ENCODE measurements around the gene LRRN2.

Gene LRRN2

GRCh38 chr1:204688776-204689175 lies 3.2 kb upstream of the LRRN2 start:
- DNase-seq = no peak

GRCh38 chr1:204688007-204688406 lies 2.5 kb upstream of the LRRN2 start:
- DNase-seq = no peak

DNA sequence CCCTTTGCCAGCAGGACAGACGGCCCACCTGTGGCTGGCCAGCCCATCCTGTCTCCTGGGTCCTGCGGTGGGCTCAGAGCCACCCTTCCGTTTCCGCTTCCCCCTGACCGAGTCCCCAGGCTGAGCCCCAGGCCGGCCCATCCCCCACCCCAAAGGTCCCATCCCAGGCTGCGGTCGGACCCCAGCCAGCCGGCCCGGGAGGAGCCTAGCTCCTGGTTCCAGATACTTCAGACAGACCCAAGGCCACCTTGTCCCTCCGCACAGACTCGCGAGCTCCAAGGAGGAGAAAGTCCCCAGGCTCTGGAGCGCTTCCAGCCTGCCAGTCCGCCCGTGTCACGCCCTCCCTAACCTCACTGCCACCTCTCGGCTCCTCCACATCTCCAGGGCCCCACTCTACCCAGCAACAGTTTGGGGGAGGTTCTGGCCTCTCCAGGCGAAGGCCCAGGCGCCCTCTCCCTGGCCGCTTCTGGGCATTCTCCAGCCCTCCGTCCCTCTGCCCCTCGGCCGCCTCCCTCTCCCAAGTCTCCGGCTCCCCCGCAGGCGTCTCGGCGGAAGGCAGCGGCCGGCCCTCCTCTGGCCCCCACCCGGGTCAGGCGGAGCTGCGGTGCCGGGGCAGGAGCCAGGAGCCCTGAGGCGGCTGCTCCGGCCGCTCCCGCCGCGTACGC lies 835 bp downstream of the LRRN2 start:
- no peak for DNase-seq

- no peak for DNase-seq
Observed at GRCh38 chr1:204684206-204684570, 1.4 kb downstream of the LRRN2 start.

GRCh38 chr1:204683284-204684205 lies 2.0 kb downstream of the LRRN2 start:
- DNase-seq = no peak

DNA sequence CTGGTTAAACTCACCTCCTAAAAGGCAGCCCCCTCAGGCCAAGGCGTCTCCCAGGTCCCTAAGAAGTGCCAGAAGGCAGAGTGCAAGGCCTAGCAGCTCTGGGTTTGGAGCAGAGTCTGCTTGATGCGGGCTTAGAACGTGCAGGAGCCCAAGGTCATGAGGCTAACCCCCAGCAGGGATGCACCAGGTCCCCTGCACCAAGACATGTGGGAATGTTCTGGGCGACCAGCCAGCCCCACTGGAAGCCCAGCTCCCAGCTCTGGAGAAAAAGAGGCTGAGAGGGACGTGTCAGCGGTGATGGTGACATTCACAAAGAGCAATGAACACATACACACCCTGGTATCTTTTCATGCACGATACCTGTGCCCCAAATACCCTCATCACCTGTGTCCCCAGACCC lies 5.1 kb downstream of the LRRN2 start:
- DNase-seq = no peak

- DNase-seq = no peak
Observed at GRCh38 chr1:204680051-204680450, 5.5 kb downstream of the LRRN2 start.

DNA sequence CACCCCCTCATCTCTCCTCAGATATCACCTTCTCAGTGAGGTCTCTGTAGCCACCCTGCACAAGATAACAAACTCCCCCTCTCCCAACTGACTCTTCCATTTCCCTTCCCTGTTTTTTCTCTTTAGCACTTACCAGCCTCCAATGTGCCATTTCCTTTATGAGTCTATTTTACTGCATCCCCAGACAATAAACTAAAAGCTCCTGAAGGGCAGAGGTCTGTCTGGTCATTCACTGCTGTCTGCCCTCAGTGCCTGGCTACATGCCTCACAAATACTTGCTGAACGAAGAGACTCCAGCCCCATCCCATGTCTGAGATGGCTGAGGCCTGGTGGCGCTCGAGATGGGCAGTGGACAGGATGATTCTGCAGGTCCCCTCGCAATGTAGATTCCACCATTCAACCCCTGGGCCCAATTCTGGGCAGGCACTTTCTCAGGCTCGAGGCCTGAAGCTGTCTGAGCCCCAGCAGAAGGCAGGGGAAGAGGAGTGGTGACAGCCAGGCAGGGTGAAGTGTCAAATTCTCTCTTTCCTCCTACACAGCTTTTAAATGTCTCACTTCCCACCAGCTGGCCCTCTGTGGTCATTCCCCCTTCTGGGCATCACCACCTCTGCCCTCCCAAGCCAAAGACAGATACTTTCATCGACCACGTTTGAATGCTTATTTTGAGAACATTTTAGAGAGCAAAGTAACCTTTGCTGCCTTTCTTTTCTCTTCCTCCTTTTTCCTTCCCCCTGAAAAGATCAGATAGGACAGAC lies 6.6 kb downstream of the LRRN2 start:
- no peak for DNase-seq

DNA sequence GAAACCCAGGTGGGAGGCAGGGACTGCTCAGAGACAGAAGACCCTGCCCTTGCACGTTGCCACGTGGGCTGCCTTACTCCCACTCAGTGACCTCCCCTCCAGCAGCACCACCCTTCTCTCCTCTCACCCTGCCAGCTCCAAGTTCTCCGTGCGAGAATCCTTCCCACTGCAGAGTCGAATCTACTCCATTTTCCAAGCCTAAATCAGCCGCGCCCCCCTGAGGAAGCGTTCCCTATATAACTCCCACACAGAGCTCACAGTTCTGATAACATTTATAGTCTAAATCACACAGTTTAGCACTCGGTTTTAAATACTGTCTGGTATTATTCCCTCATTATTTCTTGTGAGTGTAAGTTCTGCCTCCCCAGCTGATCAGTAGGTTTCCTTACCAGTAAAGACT lies 7.7 kb downstream of the LRRN2 start:
- DNase-seq = no peak

DNA sequence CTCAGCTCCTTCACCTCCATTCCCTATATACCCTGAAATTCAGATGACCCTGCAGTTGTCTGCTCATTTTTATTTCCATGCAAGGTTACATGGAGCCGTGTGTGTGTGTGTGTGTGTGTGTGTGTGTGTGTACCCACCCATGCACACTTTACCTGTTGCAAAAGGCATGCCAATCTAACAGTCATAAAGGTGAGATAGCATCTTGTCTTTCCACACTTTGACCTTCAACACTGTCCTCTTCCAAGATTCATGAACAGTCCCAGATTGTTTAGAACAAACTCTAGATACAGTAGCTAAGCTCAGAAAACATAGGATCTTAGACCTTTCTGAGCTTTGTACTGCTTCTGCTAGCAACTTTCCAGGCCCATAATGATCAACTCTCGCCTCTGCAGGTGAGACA lies 9.5 kb downstream of the LRRN2 start:
- no peak for DNase-seq

- no peak for DNase-seq
Observed at GRCh38 chr1:204673909-204674649, 11.5 kb downstream of the LRRN2 start.

- DNase-seq = no peak
Observed at GRCh38 chr1:204673209-204673608, 12.3 kb downstream of the LRRN2 start.

GRCh38 chr1:204672482-204673121 lies 12.9 kb downstream of the LRRN2 start:
- no peak for DNase-seq

- DNase-seq = no peak
Observed at GRCh38 chr1:204672069-204672468, 13.5 kb downstream of the LRRN2 start.

DNA sequence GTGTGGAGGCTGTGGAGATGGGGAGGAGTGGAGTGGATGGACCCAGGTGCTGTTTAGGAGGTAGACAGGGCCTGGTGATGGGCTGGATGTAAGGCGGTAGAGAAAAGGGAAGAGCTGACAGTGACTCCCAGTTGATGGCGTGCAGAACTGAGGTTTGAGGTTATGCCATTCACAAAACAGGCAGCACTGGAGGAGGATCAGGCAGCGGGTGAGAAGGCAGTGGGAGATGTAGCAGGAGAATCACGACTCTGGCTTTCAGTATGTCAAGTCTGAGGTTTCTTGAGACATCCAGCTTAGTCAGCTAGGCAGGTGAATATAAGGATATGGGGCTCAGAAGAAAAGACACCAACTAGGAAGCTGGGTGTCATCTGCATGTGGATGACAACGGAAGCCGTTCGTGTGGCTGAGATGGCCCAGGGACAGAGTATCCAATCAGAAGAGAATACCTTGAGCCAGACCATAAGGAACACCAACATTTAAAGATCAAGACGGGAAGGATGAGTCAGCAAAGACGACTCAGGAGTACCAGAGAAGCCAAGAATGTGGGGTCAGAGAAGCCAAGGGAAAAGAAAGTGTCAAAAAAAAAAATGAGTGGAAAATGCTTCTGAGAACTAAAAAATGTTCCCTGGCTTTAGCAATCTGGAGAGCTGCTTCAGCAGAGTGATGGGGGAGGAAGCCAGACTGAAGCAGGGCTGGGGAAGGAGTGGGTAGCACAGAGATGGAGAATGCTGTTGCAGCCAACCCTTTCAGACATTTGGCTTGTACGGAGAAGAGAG lies 15.2 kb downstream of the LRRN2 start:
- peak; percentile 76 for DNase-seq

GRCh38 chr1:204669579-204669978 lies 16.0 kb downstream of the LRRN2 start:
- no peak for DNase-seq

DNA sequence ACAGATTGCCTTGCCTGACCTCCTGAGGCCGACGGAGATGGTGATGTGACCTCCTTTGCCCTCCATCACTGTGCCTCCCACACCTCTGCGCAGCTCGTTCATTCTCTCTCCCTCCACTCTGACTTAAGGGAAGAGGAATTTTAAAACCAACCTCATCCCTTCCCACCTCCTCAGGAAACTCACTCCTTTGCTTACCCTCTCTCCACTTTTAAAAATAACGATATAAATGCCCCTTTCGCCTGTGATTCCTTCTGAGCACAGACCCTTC lies 21.2 kb downstream of the LRRN2 start:
- DNase-seq = no peak

- DNase-seq = no peak
Observed at GRCh38 chr1:204663644-204664383, 21.7 kb downstream of the LRRN2 start.

DNA sequence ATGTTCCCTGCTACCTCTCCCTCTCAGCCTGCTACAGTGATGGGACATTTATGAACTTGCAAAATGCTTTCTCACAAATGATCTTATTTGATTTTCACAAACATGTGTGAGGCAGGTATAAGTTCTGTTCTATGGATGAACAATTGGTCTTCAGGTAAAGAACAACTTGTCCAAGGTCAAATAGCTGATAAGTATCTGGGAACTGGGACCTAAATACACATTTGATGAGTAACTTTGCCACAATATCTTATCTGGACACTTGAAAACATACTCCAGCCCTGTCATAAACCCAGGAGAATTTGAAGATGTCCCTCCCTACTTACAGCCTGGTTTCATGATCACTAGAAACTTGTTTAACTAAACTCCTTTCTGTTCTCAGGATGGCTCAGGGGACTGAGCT lies 23.0 kb downstream of the LRRN2 start:
- DNase-seq = no peak

- DNase-seq = no peak
Observed at GRCh38 chr1:204660509-204660908, 25.0 kb downstream of the LRRN2 start.

DNA sequence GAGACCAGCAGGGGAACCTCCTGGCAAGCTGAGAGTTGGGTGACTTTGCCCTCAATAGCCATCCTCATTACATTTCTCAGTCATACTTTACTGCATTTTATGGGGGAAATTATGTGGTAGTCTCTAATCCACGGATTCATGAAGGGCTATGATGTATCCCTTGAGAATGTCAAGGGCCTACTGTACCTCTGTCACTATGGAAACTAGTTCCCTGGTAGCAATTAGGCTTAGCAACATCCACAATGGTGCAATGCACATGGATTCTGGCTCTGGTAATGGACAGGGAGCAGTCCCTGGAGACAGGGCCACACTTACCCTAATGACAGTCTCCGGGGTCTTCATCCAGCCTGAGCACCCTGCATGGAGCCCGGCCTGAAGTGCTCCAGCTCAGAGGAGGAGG lies 26.5 kb downstream of the LRRN2 start:
- DNase-seq = peak; percentile 6
